ENCODE data around the gene CLN5. TPM values are rescaled to one million over a fixed set of nuclear protein-coding genes. Genes with fewer than 3 reads are reported as not detected.
"Not testable (repeated sequence)": the region's sequence is repeated elsewhere in the genome, so short reads cannot be mapped to it uniquely, and the experiment has no call there.

Gene CLN5
- total RNA-seq, 1 donor from 2014 or later: 22.7 TPM

GRCh38 chr13:76994281-76994680, 2.4 kb downstream of the CLN5 start:
- Mint-ChIP-seq H3K4me1 (ENCODE audit: low read depth) (peaks cover 27% of the 10 kb centered on the region), H3K27ac (ENCODE audit: unreplicated experiment) (peak overlapping the region; percentile 53), H3K27me3 (ENCODE audit: low read depth) (no peaks in the 10 kb centered on the region), H3K36me3 (ENCODE audit: low read depth) (peaks cover 16% of the 10 kb centered on the region), H3K9me3 (ENCODE audit: low read depth) (no peaks in the 10 kb centered on the region), H3K4me3 (ENCODE audit: unreplicated experiment) (peak overlapping the region; percentile 13)
- TF ChIP-seq, protein P1, sequence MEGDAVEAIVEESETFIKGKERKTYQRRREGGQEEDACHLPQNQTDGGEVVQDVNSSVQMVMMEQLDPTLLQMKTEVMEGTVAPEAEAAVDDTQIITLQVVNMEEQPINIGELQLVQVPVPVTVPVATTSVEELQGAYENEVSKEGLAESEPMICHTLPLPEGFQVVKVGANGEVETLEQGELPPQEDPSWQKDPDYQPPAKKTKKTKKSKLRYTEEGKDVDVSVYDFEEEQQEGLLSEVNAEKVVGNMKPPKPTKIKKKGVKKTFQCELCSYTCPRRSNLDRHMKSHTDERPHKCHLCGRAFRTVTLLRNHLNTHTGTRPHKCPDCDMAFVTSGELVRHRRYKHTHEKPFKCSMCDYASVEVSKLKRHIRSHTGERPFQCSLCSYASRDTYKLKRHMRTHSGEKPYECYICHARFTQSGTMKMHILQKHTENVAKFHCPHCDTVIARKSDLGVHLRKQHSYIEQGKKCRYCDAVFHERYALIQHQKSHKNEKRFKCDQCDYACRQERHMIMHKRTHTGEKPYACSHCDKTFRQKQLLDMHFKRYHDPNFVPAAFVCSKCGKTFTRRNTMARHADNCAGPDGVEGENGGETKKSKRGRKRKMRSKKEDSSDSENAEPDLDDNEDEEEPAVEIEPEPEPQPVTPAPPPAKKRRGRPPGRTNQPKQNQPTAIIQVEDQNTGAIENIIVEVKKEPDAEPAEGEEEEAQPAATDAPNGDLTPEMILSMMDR (IDR thresholded peaks at IDR 0.05): no peak
- DNase-seq (ENCODE audit: low spot score): no peak

DNA sequence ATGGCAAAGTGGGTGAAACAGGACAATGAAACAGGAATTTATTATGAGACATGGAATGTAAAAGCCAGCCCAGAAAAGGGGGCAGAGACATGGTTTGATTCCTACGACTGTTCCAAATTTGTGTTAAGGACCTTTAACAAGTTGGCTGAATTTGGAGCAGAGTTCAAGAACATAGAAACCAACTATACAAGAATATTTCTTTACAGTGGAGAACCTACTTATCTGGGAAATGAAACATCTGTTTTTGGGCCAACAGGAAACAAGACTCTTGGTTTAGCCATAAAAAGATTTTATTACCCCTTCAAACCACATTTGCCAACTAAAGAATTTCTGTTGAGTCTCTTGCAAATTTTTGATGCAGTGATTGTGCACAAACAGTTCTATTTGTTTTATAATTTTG, 8.6 kb downstream of the CLN5 start:
- DNase-seq (ENCODE audit: low spot score): no peak
- TF ChIP-seq, protein P1 (IDR thresholded peaks at IDR 0.05): no peak
- Mint-ChIP-seq H3K36me3 (ENCODE audit: low read depth) (peaks cover 23% of the 10 kb centered on the region), H3K4me1 (ENCODE audit: low read depth) (peaks cover 4% of the 10 kb centered on the region), H3K27ac (ENCODE audit: unreplicated experiment) (no peak overlapping the region), H3K4me3 (ENCODE audit: unreplicated experiment) (no peak overlapping the region), H3K9me3 (ENCODE audit: low read depth) (no peaks in the 10 kb centered on the region), H3K27me3 (ENCODE audit: low read depth) (no peaks in the 10 kb centered on the region)

DNA sequence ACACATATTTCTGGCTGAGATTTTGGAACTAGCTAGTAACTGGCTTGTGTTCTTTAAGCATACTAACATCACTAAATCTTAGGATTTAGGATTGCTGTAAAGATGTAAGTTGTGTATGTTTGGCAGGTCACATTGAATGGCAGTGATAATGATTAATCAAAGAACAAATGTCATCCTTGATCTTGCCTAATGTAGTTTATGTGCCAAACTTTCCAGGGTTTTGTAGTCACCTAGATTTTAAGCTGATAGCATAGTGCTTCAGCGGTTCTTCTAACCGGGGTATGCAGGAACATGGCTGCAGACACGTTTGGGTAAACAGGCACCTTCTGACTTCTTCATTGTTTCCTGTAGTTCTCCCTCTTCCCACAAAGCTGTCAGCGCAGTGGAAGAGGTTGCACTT, 9.7 kb downstream of the CLN5 start:
- TF ChIP-seq, protein P1 (IDR thresholded peaks at IDR 0.05): no peak
- peaks cover 19% of the 10 kb centered on the region for H3K36me3 Mint-ChIP-seq (ENCODE audit: low read depth)
- H3K4me3 Mint-ChIP-seq (ENCODE audit: unreplicated experiment): no peak overlapping the region
- H3K27me3 Mint-ChIP-seq (ENCODE audit: low read depth): no peaks in the 10 kb centered on the region
- H3K9me3 Mint-ChIP-seq (ENCODE audit: low read depth): no peaks in the 10 kb centered on the region
- DNase-seq (ENCODE audit: low spot score): no peak
- H3K4me1 Mint-ChIP-seq (ENCODE audit: low read depth): peaks cover 4% of the 10 kb centered on the region
- H3K27ac Mint-ChIP-seq (ENCODE audit: unreplicated experiment): peak overlapping the region; percentile 65

DNA sequence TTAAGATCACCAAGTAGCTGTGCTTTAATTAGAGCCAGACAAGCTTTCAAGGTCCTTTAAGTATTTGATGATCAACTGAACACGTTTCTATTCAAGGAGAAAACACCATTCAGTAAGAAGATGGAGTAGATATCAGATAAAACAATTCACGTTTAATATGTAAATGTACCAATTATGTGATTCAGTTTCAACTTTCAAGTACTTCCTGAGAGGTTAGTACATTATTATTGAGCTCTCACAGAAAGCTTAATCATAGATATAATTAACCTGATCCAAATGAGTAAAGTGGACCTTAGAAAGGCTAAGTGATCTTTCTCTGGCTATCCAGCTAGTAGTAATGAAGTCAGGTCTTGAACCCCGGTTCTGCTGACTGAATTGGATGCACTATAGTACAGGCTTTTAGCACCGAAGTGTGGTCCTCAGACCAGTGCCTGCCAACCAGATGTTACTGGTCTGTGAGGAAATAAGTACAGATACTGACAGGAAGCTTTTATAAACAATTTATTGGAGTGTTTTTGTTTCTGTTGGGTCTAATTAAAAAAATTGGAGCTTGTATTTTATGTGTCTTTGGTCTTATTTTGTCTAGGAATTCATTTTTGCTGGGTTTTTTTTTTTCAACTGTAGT, 10.2 kb downstream of the CLN5 start:
- Mint-ChIP-seq H3K9me3 (ENCODE audit: low read depth) (no peaks in the 10 kb centered on the region), H3K36me3 (ENCODE audit: low read depth) (peaks cover 16% of the 10 kb centered on the region), H3K27me3 (ENCODE audit: low read depth) (no peaks in the 10 kb centered on the region), H3K4me1 (ENCODE audit: low read depth) (peaks cover 4% of the 10 kb centered on the region), H3K4me3 (ENCODE audit: unreplicated experiment) (no peak overlapping the region), H3K27ac (ENCODE audit: unreplicated experiment) (peak overlapping the region; percentile 65)
- TF ChIP-seq, protein P1 (IDR thresholded peaks at IDR 0.05): no peak
- no peak for DNase-seq (ENCODE audit: low spot score)

DNA sequence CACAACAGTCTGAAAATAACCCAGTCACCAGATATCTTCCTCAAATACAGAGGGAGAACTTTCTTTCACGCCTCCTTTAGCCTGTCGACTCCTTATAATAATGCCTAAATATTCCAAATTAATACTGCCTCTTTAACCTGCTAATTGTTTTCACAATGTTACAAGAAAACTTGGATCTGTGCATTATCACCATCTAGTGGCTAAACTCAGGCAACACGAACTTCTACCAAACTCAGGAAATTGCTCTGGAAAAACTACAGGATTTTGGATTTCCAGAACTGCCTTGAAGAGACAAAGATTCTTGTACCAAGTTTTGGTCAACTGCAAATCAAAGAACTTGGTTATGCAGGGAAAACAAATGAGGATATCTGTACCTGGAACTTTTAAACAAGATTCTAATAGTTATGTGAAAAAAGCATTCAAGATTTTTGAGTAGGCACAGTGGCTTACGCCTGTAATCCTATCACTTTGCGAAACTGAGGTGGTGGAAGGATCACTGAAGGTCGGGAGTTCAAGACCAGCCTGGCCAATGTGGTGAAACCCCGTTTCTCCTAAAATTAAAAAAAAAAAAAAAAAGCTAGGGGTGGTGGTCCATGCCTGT, 10.8 kb downstream of the CLN5 start:
- DNase-seq (ENCODE audit: low spot score): no peak

GRCh38 chr13:77008337-77008736, 16.5 kb downstream of the CLN5 start:
- not testable (repeated sequence) for DNase-seq (ENCODE audit: low spot score); H3K27me3 Mint-ChIP-seq (ENCODE audit: low read depth); H3K4me1 Mint-ChIP-seq (ENCODE audit: low read depth); H3K27ac Mint-ChIP-seq (ENCODE audit: unreplicated experiment); H3K4me3 Mint-ChIP-seq (ENCODE audit: unreplicated experiment); H3K9me3 Mint-ChIP-seq (ENCODE audit: low read depth)
- H3K36me3 Mint-ChIP-seq (ENCODE audit: low read depth): peaks cover 12% of the 10 kb centered on the region

More for the DNA sequence above, 10.8 kb downstream of the CLN5 start:
- H3K27me3 Mint-ChIP-seq (ENCODE audit: low read depth): no peaks in the 10 kb centered on the region
- H3K4me3 Mint-ChIP-seq (ENCODE audit: unreplicated experiment): no peak overlapping the region
- TF ChIP-seq, protein P1 (IDR thresholded peaks at IDR 0.05): peak; percentile 83
- H3K27ac Mint-ChIP-seq (ENCODE audit: unreplicated experiment): peak overlapping the region; percentile 4
- H3K9me3 Mint-ChIP-seq (ENCODE audit: low read depth): no peaks in the 10 kb centered on the region
- peaks cover 4% of the 10 kb centered on the region for H3K4me1 Mint-ChIP-seq (ENCODE audit: low read depth)
- H3K36me3 Mint-ChIP-seq (ENCODE audit: low read depth): peaks cover 18% of the 10 kb centered on the region
